ENCODE measurements around the gene NAA15.

DNA sequence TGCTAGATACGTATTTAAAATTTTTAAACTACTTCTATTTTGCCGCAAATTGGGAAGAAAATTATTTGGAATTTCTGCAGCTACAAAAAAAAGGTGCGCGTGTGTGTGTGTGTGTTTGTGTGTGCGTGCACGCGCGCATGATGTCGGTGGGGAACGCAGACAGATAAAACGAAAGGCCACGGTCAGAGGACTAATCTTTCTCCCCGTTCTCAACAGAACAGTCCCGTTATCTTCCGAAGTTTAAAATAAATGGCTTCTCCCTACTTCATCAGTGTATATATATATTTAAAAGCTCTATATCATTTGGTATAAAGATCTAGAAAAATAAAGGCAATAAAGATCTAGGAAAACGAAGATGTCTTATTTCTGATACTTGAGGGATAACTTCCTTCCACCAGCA is 22.8 kb upstream of the NAA15 start:
- TF ChIP-seq, protein P1, sequence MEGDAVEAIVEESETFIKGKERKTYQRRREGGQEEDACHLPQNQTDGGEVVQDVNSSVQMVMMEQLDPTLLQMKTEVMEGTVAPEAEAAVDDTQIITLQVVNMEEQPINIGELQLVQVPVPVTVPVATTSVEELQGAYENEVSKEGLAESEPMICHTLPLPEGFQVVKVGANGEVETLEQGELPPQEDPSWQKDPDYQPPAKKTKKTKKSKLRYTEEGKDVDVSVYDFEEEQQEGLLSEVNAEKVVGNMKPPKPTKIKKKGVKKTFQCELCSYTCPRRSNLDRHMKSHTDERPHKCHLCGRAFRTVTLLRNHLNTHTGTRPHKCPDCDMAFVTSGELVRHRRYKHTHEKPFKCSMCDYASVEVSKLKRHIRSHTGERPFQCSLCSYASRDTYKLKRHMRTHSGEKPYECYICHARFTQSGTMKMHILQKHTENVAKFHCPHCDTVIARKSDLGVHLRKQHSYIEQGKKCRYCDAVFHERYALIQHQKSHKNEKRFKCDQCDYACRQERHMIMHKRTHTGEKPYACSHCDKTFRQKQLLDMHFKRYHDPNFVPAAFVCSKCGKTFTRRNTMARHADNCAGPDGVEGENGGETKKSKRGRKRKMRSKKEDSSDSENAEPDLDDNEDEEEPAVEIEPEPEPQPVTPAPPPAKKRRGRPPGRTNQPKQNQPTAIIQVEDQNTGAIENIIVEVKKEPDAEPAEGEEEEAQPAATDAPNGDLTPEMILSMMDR (IDR thresholded peaks at IDR 0.05) = no peak
- no peak for TF ChIP-seq POLR2A (IDR thresholded peaks at IDR 0.05)
